Omental fat pad (tissue), 4 donors: ENCODE data around the gene LPCAT1. TPM values are rescaled to one million over a fixed set of nuclear protein-coding genes. Genes with fewer than 3 reads are reported as not detected.

Experiments used
- ATAC-seq: fragments of 150-250 bp; one replicate; pipeline ENCODE4 v1.9.1; 2016; ENCODE audit warnings: mild to moderate bottlenecking, moderate library complexity; ENCODE audit not compliant: low FRiP score
- DNase-seq: peaks from one replicate; pipeline ENCODE4 v3.0.0-alpha.2; 2019; ENCODE audit warnings: low spot score
- total RNA-seq, 4 donors: library from RNA; depleted of rRNA; stranded (reverse); fragments of >200 nt; gene quantifications; one replicate each; pipeline ENCODE4 v1.1.0, GENCODE V29; 2016
- TF ChIP-seq, protein P1 (sequence below), 3 donors: fragments of 450-650 bp; IDR thresholded peaks; one replicate each; pipeline ENCODE4 v1.5.1; 2016 to 2017; ENCODE audit warnings: antibody characterized with exemption in 3 of 3, mild to moderate bottlenecking in 3 of 3, moderate library complexity in 2 of 3

The LPCAT1 gene
- total RNA-seq, 4 donors from 2014 or later = 22.3 to 37.1 (median 34.5) TPM

DNA sequence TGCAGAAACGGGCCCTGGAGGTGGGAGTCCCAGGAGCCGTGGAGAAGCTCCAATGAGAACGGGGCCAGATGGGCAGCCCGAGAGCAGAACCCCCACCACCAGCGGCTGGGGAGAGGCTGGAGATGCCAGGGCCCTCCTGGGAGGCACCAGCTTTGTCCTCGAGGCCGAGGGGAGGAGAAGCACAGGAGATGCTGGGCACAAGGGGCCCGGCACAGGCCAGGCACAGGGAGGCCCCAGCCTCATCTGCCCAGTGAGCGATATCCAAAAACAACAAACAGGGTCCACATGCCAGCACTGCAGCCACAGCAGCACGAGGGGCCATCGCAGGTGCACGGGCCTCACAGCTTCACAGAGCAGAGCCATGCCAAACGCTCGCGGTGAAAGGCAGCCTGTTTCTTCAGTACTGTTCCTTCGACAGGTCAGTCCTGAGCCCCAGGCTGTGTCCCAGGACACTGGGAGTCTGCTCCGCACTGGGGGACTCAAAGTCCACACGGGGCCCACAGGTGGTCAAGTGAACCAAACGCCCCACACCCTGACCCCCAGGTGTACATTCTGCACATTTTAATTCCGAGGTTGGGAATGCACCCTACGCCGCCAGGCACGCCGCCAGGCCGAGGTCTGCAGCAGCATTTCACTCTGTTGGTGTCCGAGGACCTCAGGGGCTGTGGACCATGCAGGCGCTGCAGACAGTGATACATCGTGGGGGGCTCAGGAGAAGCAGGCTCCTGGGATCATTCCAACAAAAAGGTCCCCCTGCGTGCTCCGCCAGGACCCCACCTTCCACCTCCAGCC, 9.5 kb downstream of the LPCAT1 start:
- ATAC-seq (no peak), DNase-seq (peak; percentile 19)
- TF ChIP-seq, protein P1, sequence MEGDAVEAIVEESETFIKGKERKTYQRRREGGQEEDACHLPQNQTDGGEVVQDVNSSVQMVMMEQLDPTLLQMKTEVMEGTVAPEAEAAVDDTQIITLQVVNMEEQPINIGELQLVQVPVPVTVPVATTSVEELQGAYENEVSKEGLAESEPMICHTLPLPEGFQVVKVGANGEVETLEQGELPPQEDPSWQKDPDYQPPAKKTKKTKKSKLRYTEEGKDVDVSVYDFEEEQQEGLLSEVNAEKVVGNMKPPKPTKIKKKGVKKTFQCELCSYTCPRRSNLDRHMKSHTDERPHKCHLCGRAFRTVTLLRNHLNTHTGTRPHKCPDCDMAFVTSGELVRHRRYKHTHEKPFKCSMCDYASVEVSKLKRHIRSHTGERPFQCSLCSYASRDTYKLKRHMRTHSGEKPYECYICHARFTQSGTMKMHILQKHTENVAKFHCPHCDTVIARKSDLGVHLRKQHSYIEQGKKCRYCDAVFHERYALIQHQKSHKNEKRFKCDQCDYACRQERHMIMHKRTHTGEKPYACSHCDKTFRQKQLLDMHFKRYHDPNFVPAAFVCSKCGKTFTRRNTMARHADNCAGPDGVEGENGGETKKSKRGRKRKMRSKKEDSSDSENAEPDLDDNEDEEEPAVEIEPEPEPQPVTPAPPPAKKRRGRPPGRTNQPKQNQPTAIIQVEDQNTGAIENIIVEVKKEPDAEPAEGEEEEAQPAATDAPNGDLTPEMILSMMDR (IDR thresholded peaks at IDR 0.05) = no peak

DNA sequence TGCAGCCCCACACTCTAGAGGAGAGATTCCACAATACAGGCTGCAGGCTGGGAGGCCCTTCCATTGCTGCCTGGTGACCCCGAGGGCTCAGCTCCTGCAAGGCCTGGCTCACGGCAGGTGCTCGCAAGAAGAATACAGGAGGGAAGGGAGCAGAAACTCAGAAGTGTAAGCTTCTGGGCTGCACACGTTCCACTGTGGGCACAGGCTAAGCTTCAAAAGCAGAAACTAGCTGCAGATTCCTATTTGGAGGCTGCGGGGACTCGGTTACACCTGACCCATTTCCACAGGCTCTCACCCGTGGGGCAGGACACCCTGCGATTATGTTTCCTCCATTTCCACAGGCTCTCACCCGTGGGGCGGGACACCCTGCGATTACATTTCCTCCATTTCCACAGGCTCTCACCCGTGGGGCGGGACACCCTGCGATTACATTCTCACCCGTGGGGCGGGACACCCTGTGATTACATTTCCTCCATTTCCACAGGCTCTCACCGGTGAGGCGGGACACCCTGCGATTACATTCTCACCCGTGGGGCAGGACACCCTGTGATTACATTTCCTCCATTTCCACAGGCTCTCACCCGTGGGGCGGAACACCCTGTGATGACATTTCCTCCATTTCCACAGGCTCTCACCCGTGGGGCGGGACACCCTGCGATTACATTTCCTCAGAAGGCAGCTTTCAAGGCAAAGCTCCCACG, 10.3 kb downstream of the LPCAT1 start:
- TF ChIP-seq, protein P1 (IDR thresholded peaks at IDR 0.05) = no peak
- ATAC-seq (no peak), DNase-seq (no peak)

DNA sequence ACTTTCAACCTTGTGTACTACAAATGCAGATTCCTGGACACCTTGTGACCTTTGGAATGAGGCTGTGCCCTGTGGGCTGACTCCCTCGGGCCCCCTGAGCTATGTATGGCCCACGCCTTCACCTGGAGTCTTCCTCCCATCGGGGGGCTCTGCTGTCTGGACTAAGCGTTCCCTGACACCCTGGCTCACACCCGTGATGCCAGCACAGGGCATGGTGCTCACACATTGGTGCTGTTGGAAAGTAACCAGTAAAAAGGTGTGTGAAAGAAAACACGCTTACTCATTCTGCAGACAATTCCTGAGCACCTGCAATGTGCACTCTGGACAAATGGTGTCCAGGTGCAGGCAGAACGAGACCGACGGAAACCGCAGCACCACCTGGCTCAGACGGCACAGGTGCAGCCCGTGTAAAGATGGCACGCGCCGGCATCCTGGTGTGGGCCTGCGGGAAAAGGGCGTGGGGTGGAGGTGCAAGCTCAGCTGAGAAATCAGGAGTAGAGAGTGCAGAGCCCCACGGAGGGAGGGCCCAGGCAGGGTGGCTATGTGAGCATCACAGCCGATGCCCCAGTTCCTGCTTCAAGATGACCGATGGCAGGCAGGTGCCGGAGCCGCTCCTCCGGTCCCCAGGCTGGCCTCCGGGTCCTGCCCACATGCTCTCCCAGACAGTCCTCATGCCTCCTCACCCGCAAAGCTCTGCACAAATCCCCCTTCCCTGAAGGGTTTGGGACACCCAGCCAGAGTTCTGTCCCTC, 11.0 kb downstream of the LPCAT1 start:
- peak; percentile 11 for DNase-seq
- no peak for ATAC-seq
- TF ChIP-seq, protein P1 (IDR thresholded peaks at IDR 0.05) = no peak

DNA sequence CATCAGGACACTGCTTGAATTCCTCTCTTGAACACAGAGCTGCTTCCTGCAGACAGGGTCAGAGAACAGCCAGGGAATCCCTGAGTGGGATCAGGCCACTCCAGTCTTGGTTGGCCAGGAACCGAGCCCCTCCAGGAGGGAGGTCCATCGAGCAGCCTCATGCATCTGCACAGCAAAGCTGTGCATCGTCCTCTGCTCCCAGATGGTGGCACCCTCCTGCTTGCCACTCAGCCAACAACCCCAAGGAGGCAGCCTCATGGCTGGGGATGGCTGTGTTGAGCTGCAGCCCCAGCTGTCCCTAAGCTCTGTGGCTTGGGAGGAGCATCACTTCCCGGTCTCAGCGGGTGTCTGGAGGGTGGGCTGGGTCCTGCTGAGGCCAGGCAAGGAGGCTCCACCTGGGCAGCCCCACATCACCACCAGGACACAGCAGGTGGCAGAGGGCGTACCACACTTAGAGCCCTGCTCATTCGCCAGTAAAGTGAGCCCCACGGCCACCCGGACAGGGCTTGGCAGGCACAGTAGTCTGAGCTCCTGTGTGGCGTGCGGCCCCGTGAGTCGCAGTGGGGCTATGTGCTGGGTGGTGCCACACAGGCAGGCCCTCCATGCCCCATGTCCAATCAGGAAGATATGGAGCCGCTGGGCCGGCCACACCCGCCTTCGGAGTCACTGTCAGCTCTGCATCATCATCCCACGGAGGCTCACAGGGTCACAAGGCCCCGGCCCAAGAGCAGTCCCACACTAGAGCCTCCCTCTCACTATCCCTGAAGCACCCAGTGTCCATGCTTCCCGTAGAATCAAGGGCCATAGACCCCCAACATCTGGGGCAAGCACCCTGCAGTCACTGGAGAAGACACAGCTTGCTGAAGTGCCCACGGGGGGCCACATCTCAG, 11.9 kb downstream of the LPCAT1 start:
- DNase-seq = peak; percentile 15
- ATAC-seq = no peak
- TF ChIP-seq, protein P1 (IDR thresholded peaks at IDR 0.05) = no peak

DNA sequence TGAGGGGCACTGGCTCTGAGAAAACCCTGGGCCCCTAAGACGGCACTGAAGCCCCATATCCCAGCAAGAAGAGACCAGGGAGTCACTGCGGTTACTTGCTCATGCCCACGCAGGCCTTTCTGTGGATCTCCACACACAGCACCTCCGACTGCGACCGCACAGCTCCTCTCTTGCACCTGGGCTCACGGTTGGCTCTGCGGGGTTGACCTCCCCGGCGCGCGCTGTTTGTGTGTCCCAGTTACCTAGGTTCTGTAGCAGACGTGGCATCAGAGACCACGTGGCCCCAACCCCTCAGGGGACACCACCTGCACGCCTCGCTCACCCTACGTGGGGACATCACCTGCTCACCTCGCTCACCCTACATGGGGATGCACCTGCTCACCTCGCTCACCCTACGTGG, 12.7 kb downstream of the LPCAT1 start:
- TF ChIP-seq, protein P1 (IDR thresholded peaks at IDR 0.05) = no peak
- ATAC-seq = no peak
- peak; percentile 15 for DNase-seq

DNA sequence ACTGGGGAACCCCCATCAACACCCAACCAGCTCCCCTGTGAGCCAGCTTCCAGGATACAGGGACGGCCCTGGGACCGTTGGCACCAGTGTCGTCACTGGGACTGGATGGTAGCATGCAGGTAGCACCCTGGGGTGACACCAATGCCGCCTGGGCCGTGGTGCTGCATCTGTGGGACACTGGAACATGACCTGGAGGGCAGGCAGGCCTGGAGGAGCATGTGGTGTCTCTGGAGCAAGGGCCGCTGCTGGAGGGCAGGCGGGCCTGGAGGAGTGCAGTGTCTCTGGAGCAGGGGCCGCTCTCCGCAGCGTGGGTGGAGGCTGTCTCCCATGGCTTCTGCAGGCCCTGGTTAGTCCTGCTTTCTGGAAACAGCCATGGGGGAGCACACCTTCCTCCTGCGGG, 13.1 kb downstream of the LPCAT1 start:
- ATAC-seq (no peak), DNase-seq (peak; percentile 6)
- TF ChIP-seq, protein P1 (IDR thresholded peaks at IDR 0.05) = no peak
